Natural killer cell (primary cell): ENCODE results near the gene EGFR. TPM values are rescaled to one million over a fixed set of nuclear protein-coding genes. Genes with fewer than 3 reads are reported as not detected.

Experiments
- ATAC-seq, 3 donors: fragments of 150-1000 bp in 2 of 3; fragments of 200-7000 bp in 1 of 3; cut with Tn5 transposase; 1 replicate in 1 of 3; 2 replicates in 2 of 3; pipeline ENCODE4 v1.10.0; 2021; ENCODE audit warnings: mild to moderate bottlenecking in 2 of 3, moderate library complexity in 2 of 3
- DNase-seq, 2 donors: peaks; one replicate each; pipeline versions ENCODE4 v3.0.0 to v3.0.0-alpha.2; 2013 to 2021; ENCODE audit warnings: mixed read lengths in 1 of 2
- H3K27ac ChIP-seq: one replicate; pipeline ENCODE4 v1.5.1; 2013; ENCODE audit warnings: mild to moderate bottlenecking, low read length
- H3K27me3 ChIP-seq: one replicate; pipeline ENCODE4 v1.6.1; 2013; ENCODE audit warnings: low read length; ENCODE audit not compliant: control insufficient read depth, insufficient read depth
- H3K36me3 ChIP-seq: one replicate; pipeline ENCODE4 v1.6.1; 2013; ENCODE audit warnings: low read length; ENCODE audit not compliant: control insufficient read depth, insufficient read depth
- H3K4me1 ChIP-seq: one replicate; pipeline ENCODE4 v1.6.1; 2013; ENCODE audit warnings: low read length; ENCODE audit not compliant: control insufficient read depth, insufficient read depth
- H3K4me3 ChIP-seq: one replicate; pipeline ENCODE4 v1.5.1; 2013; ENCODE audit warnings: low read length
- H3K9me3 ChIP-seq: one replicate; pipeline ENCODE4 v1.6.1; 2013; ENCODE audit warnings: low read length; ENCODE audit not compliant: control insufficient read depth, insufficient read depth
- H3K27ac Mint-ChIP-seq, 2 donors: one replicate each; pipeline ENCODE4 v1.8.0; 2022; ENCODE audit warnings: mild to moderate bottlenecking in 2 of 2, mixed read lengths in 2 of 2, moderate library complexity in 1 of 2
- H3K27me3 Mint-ChIP-seq, 2 donors: one replicate each; pipeline ENCODE4 v1.8.0; 2022; ENCODE audit warnings: low read depth in 2 of 2, mixed read lengths in 2 of 2
- H3K36me3 Mint-ChIP-seq: one replicate; pipeline ENCODE4 v1.8.0; 2022; ENCODE audit warnings: mixed read lengths
- H3K4me1 Mint-ChIP-seq, 2 donors: one replicate each; pipeline ENCODE4 v1.8.0; 2022; ENCODE audit warnings: mixed read lengths in 2 of 2
- H3K4me3 Mint-ChIP-seq: one replicate; pipeline ENCODE4 v1.8.0; 2022; ENCODE audit warnings: mild to moderate bottlenecking, moderate library complexity, mixed read lengths
- H3K9me3 Mint-ChIP-seq, 2 donors: one replicate each; pipeline ENCODE4 v1.8.0; 2022; ENCODE audit warnings: mixed read lengths in 2 of 2
- CTCF ChIP-seq: fragments of 200-600 bp; IDR thresholded peaks from one replicate; pipeline ENCODE4 v1.8.0; 2022; ENCODE audit warnings: antibody characterized with exemption
- WGBS: methylation state at CpG from one replicate; pipeline ENCODE4 v1.1.7; 2013; ENCODE audit warnings: missing lambda C conversion rate; ENCODE audit not compliant: insufficient coverage; 5-methylcytosine and 5-hydroxymethylcytosine counted together
- intact Hi-C: fragments of 100-400 bp; cut with micrococcal nuclease; formaldehyde crosslinking; loops from one replicate; pipeline ENCODE4 v1.14.2; 2022
- total RNA-seq, 4 donors: library from RNA; stranded (reverse); fragments of 120-200 nt in 1 of 4; gene quantifications; one replicate each; pipeline versions ENCODE4 v1.2.3 to v1.2.4, GENCODE V29; 2013 to 2022

The EGFR gene
- total RNA-seq, 3 donors from 2014 or later (not counting 1 experiment from before 2014, with no cell fraction given) = not detected

GRCh38 chr7:55130395-55131141 is 111.8 kb downstream of the EGFR start:
- no peak for DNase-seq
- no peaks in the 10 kb centered on the region for H3K36me3 Mint-ChIP-seq
- no peaks in the 10 kb centered on the region for H3K4me1 ChIP-seq
- H3K27me3 Mint-ChIP-seq = peaks cover 4 to 15% of the 10 kb centered on the region in 2 donors
- no peaks in the 10 kb centered on the region for H3K9me3 Mint-ChIP-seq
- 78% methylated on average over 10 of the region's 15 CpGs for WGBS
- no peaks in the 10 kb centered on the region for H3K36me3 ChIP-seq
- H3K27ac ChIP-seq = no peak overlapping the region
- intact Hi-C loops = no loop called here
- no peaks in the 10 kb centered on the region for H3K4me1 Mint-ChIP-seq
- no peaks in the 10 kb centered on the region for H3K9me3 ChIP-seq
- no peaks in the 10 kb centered on the region for H3K27me3 ChIP-seq
- no peak overlapping the region for H3K4me3 Mint-ChIP-seq
- TF ChIP-seq CTCF = no peak
- no peak overlapping the region for H3K4me3 ChIP-seq
- H3K27ac Mint-ChIP-seq = no peak overlapping the region
- ATAC-seq = no peak

GRCh38 chr7:55131142-55131929 is 112.5 kb downstream of the EGFR start:
- H3K27me3 ChIP-seq = no peaks in the 10 kb centered on the region
- 80% methylated on average over 16 of the region's 17 CpGs for WGBS
- H3K4me3 ChIP-seq = no peak overlapping the region
- no peaks in the 10 kb centered on the region for H3K36me3 Mint-ChIP-seq
- ATAC-seq = no peak
- H3K27me3 Mint-ChIP-seq = peaks cover 0 to 8% of the 10 kb centered on the region in 2 donors
- no peak overlapping the region for H3K27ac Mint-ChIP-seq
- DNase-seq = no peak
- H3K27ac ChIP-seq = no peak overlapping the region
- H3K4me1 ChIP-seq = no peaks in the 10 kb centered on the region
- H3K4me1 Mint-ChIP-seq = no peaks in the 10 kb centered on the region
- H3K4me3 Mint-ChIP-seq = no peak overlapping the region
- no peak for TF ChIP-seq CTCF
- H3K36me3 ChIP-seq = no peaks in the 10 kb centered on the region
- intact Hi-C loops = no loop called here
- H3K9me3 ChIP-seq = no peaks in the 10 kb centered on the region
- no peaks in the 10 kb centered on the region for H3K9me3 Mint-ChIP-seq

GRCh38 chr7:55132550-55132889 is 113.7 kb downstream of the EGFR start:
- DNase-seq = no peak
- Mint-ChIP-seq H3K9me3 (no peaks in the 10 kb centered on the region), H3K36me3 (no peaks in the 10 kb centered on the region), H3K27me3 (peaks cover 0 to 8% of the 10 kb centered on the region in 2 donors), H3K27ac (no peak overlapping the region), H3K4me1 (no peaks in the 10 kb centered on the region), H3K4me3 (no peak overlapping the region)
- 87% methylated on average over 5 of the region's 5 CpGs for WGBS
- no peak overlapping the region for H3K4me3 ChIP-seq
- intact Hi-C loops = no loop called here
- TF ChIP-seq CTCF = no peak
- ATAC-seq = no peak
- H3K27ac ChIP-seq = no peak overlapping the region
- H3K4me1 ChIP-seq = no peaks in the 10 kb centered on the region
- no peaks in the 10 kb centered on the region for H3K9me3 ChIP-seq
- no peaks in the 10 kb centered on the region for H3K36me3 ChIP-seq
- no peaks in the 10 kb centered on the region for H3K27me3 ChIP-seq
